Measurements from ENCODE around the gene TLX2. TPM values are rescaled to one million over a fixed set of nuclear protein-coding genes. Genes with fewer than 3 reads are reported as not detected.
A peak's percentile ranks its signal among the peaks of the same experiment; 100 is the strongest.

Gene TLX2
- total and polyA plus RNA-seq, 2 experiments from 2014 or later: not detected

GRCh38 chr2:74515271-74515980 is 1.2 kb downstream of the TLX2 start:
- peaks cover 86% of the 10 kb centered on the region for H3K27me3 ChIP-seq (replicated peaks; ENCODE audit: insufficient read depth)
- in situ Hi-C loops (cut with MboI): no loop called here
- no peak for DNase-seq
- H3K4me3 ChIP-seq: no peak overlapping the region
- TF ChIP-seq EZH2 (IDR thresholded peaks at IDR 0.05; ENCODE audit: insufficient read depth, poor library complexity, severe bottlenecking) (peak; percentile 59), EZH2phosphoT487 (IDR thresholded peaks at IDR 0.05; ENCODE audit: insufficient read depth, low read depth) (0 out of 2 replicates have a peak, but pooled peaks have one; percentile 23)
- WGBS, 2 experiments (ENCODE audit: low coverage in 1 of 2, low lambda C conversion rate in 2 of 2, missing lambda C conversion rate in 2 of 2): 11 to 13% methylated on average over 58 to 60 of the region's 60 CpGs
- H3K4me1 ChIP-seq (ENCODE audit: insufficient read depth): no peaks in the 10 kb centered on the region
- no peaks in the 10 kb centered on the region for H3F3A ChIP-seq (ENCODE audit: insufficient read depth)
- H3K9ac ChIP-seq: no peak overlapping the region
- H3K36me3 ChIP-seq (ENCODE audit: low read depth): no peaks in the 10 kb centered on the region
- H3K9me3 ChIP-seq (ENCODE audit: low read depth): no peaks in the 10 kb centered on the region
- no peaks in the 10 kb centered on the region for H3K79me2 ChIP-seq (ENCODE audit: insufficient read depth)
- no peak overlapping the region for H3K4me2 ChIP-seq (ENCODE audit: unreplicated experiment)
- no peak overlapping the region for H2AFZ ChIP-seq
- H3K9me2 ChIP-seq (ENCODE audit: insufficient read depth): no peaks in the 10 kb centered on the region
- H4K20me1 ChIP-seq (ENCODE audit: insufficient read depth): no peaks in the 10 kb centered on the region
- H3K27ac ChIP-seq: no peak overlapping the region

GRCh38 chr2:74515981-74516633 is 1.9 kb downstream of the TLX2 start:
- no peak overlapping the region for H3K9ac ChIP-seq
- H3K4me3 ChIP-seq: no peak overlapping the region
- H3K4me2 ChIP-seq (ENCODE audit: unreplicated experiment): no peak overlapping the region
- H3F3A ChIP-seq (ENCODE audit: insufficient read depth): no peaks in the 10 kb centered on the region
- in situ Hi-C loops (cut with MboI): no loop called here
- 12% methylated on average over 57 to 61 of the region's 72 CpGs for WGBS, 2 experiments (ENCODE audit: low coverage in 1 of 2, low lambda C conversion rate in 2 of 2, missing lambda C conversion rate in 2 of 2)
- no peaks in the 10 kb centered on the region for H3K9me3 ChIP-seq (ENCODE audit: low read depth)
- no peaks in the 10 kb centered on the region for H3K36me3 ChIP-seq (ENCODE audit: low read depth)
- H3K27me3 ChIP-seq (replicated peaks; ENCODE audit: insufficient read depth): peaks cover 86% of the 10 kb centered on the region
- H3K79me2 ChIP-seq (ENCODE audit: insufficient read depth): no peaks in the 10 kb centered on the region
- TF ChIP-seq EZH2phosphoT487 (IDR thresholded peaks at IDR 0.05; ENCODE audit: insufficient read depth, low read depth) (no peak), EZH2 (IDR thresholded peaks at IDR 0.05; ENCODE audit: insufficient read depth, poor library complexity, severe bottlenecking) (no peak)
- DNase-seq: peak; percentile 59
- no peaks in the 10 kb centered on the region for H3K9me2 ChIP-seq (ENCODE audit: insufficient read depth)
- no peaks in the 10 kb centered on the region for H4K20me1 ChIP-seq (ENCODE audit: insufficient read depth)
- H2AFZ ChIP-seq: no peak overlapping the region
- H3K4me1 ChIP-seq (ENCODE audit: insufficient read depth): no peaks in the 10 kb centered on the region
- H3K27ac ChIP-seq: no peak overlapping the region

GRCh38 chr2:74516650-74517049 is 2.4 kb downstream of the TLX2 start:
- Histone ChIP-seq H3K27ac (no peak overlapping the region), H3K27me3 (replicated peaks; ENCODE audit: insufficient read depth) (peaks cover 84% of the 10 kb centered on the region), H3K9me2 (ENCODE audit: insufficient read depth) (no peaks in the 10 kb centered on the region), H3K79me2 (ENCODE audit: insufficient read depth) (no peaks in the 10 kb centered on the region), H3K4me1 (ENCODE audit: insufficient read depth) (no peaks in the 10 kb centered on the region), H4K20me1 (ENCODE audit: insufficient read depth) (no peaks in the 10 kb centered on the region), H3K9me3 (ENCODE audit: low read depth) (no peaks in the 10 kb centered on the region), H3F3A (ENCODE audit: insufficient read depth) (no peaks in the 10 kb centered on the region), H3K4me2 (ENCODE audit: unreplicated experiment) (no peak overlapping the region), H2AFZ (no peak overlapping the region), H3K4me3 (no peak overlapping the region), H3K9ac (no peak overlapping the region), H3K36me3 (ENCODE audit: low read depth) (no peaks in the 10 kb centered on the region)
- WGBS, 2 experiments (ENCODE audit: low coverage in 1 of 2, low lambda C conversion rate in 2 of 2, missing lambda C conversion rate in 2 of 2): 60 to 66% methylated on average over 13 of the region's 13 CpGs
- TF ChIP-seq EZH2phosphoT487 (IDR thresholded peaks at IDR 0.05; ENCODE audit: insufficient read depth, low read depth) (no peak), EZH2 (IDR thresholded peaks at IDR 0.05; ENCODE audit: insufficient read depth, poor library complexity, severe bottlenecking) (no peak)
- in situ Hi-C loops (cut with MboI): no loop called here
- no peak for DNase-seq

GRCh38 chr2:74522516-74522915 is 8.3 kb downstream of the TLX2 start:
- Histone ChIP-seq H3K36me3 (ENCODE audit: low read depth) (0 out of 2 replicates have a peak, but pooled peaks cover 11% of the 10 kb centered on the region), H2AFZ (no peak overlapping the region), H3K79me2 (ENCODE audit: insufficient read depth) (peaks cover 8% of the 10 kb centered on the region), H4K20me1 (ENCODE audit: insufficient read depth) (no peaks in the 10 kb centered on the region), H3K4me3 (no peak overlapping the region), H3K9me3 (ENCODE audit: low read depth) (no peaks in the 10 kb centered on the region), H3K27me3 (replicated peaks; ENCODE audit: insufficient read depth) (peaks cover 26% of the 10 kb centered on the region), H3K4me2 (ENCODE audit: unreplicated experiment) (no peak overlapping the region), H3F3A (ENCODE audit: insufficient read depth) (no peaks in the 10 kb centered on the region), H3K4me1 (ENCODE audit: insufficient read depth) (no peaks in the 10 kb centered on the region), H3K9me2 (ENCODE audit: insufficient read depth) (no peaks in the 10 kb centered on the region), H3K27ac (no peak overlapping the region), H3K9ac (no peak overlapping the region)
- TF ChIP-seq EZH2phosphoT487 (IDR thresholded peaks at IDR 0.05; ENCODE audit: insufficient read depth, low read depth) (no peak), EZH2 (IDR thresholded peaks at IDR 0.05; ENCODE audit: insufficient read depth, poor library complexity, severe bottlenecking) (no peak)
- DNase-seq: no peak
- WGBS, 2 experiments (ENCODE audit: low coverage in 1 of 2, low lambda C conversion rate in 2 of 2, missing lambda C conversion rate in 2 of 2): 67 to 71% methylated on average over 3 of the region's 3 CpGs
- in situ Hi-C loops (cut with MboI): no loop called here

All from GM23248 (cell line).